GM12878 (cell line): ENCODE measurements around the gene TMSB10. TPM values are rescaled to one million over a fixed set of nuclear protein-coding genes. Genes with fewer than 3 reads are reported as not detected.

ENCODE experiments used
- ATF3 ChIP-seq: IDR thresholded peaks from 2 replicates; pipeline ENCODE4 v1.6.1; 2011; ENCODE audit warnings: low read depth, mild to moderate bottlenecking, low read length, moderate library complexity, borderline replicate concordance; ENCODE audit errors: extremely low read depth
- CBFB ChIP-seq: IDR thresholded peaks from 2 replicates; pipeline ENCODE4 v1.6.1; 2016; ENCODE audit warnings: antibody characterized with exemption, low read depth
- CHD4 ChIP-seq: fragments of 200-600 bp; sonication (generic); IDR thresholded peaks from 2 replicates; pipeline ENCODE4 v1.6.1; 2016; ENCODE audit warnings: mild to moderate bottlenecking
- CTCF ChIP-seq, 3 experiments: IDR thresholded peaks in 2 of 3; conservative IDR thresholded peaks in 1 of 3; 2 replicates each; pipeline ENCODE4 v1.5.1; 2011; ENCODE audit warnings: low read depth in 3 of 3, low read length in 3 of 3, mild to moderate bottlenecking in 3 of 3, control low read depth in 2 of 3, moderate library complexity in 2 of 3, inconsistent platforms in 1 of 3, mixed read lengths in 1 of 3; ENCODE audit not compliant: control insufficient read depth in 2 of 3, insufficient read depth in 1 of 3; ENCODE audit errors: extremely low read depth in 1 of 3
- E2F8 ChIP-seq: fragments of 450-650 bp; IDR thresholded peaks from 2 replicates; pipeline ENCODE4 v1.6.1; 2018; ENCODE audit warnings: mild to moderate bottlenecking, low read depth, moderate library complexity; ENCODE audit not compliant: partially characterized antibody
- EED ChIP-seq: sonication (generic); IDR thresholded peaks from 2 replicates; pipeline ENCODE4 v1.6.1; 2016; ENCODE audit warnings: antibody characterized with exemption, low read depth
- IKZF1 ChIP-seq: fragments of 450-650 bp; conservative IDR thresholded peaks from 2 replicates; pipeline ENCODE4 v1.6.1; 2017; ENCODE audit warnings: antibody characterized with exemption, mild to moderate bottlenecking
- JUNB ChIP-seq: IDR thresholded peaks from 2 replicates; pipeline ENCODE4 v1.6.1; 2016; ENCODE audit warnings: antibody characterized with exemption, mild to moderate bottlenecking
- KDM1A ChIP-seq: fragments of 200-600 bp; sonication (generic); IDR thresholded peaks from 2 replicates; pipeline ENCODE4 v1.6.1; 2016; ENCODE audit warnings: borderline replicate concordance
- PKNOX1 ChIP-seq: fragments of 450-650 bp; IDR thresholded peaks from 2 replicates; pipeline ENCODE4 v1.6.1; 2016; ENCODE audit warnings: mild to moderate bottlenecking
- RCOR1 ChIP-seq: conservative IDR thresholded peaks from 2 replicates; pipeline ENCODE4 v1.6.1; 2012; ENCODE audit warnings: low read depth, low read length, improper control_type of control experiment
- SMAD5 ChIP-seq: IDR thresholded peaks from 2 replicates; pipeline ENCODE4 v1.6.1; 2016; ENCODE audit warnings: antibody characterized with exemption, low read depth
- SUPT20H ChIP-seq: IDR thresholded peaks from 2 replicates; pipeline ENCODE4 v1.6.1; 2011; ENCODE audit warnings: low read depth, mild to moderate bottlenecking, low read length, moderate library complexity, borderline replicate concordance; ENCODE audit not compliant: control insufficient read depth
- TCF7 ChIP-seq: IDR thresholded peaks from 2 replicates; pipeline ENCODE4 v1.6.1; 2014; ENCODE audit warnings: antibody characterized with exemption, borderline replicate concordance
- ZBTB33 ChIP-seq: fragments of 450-650 bp; IDR thresholded peaks from 2 replicates; pipeline ENCODE4 v1.6.1; 2017; ENCODE audit warnings: mild to moderate bottlenecking
- ZNF384 ChIP-seq: IDR thresholded peaks from 2 replicates; pipeline ENCODE4 v1.6.1; 2012; ENCODE audit warnings: low read depth, mild to moderate bottlenecking, low read length, improper control_type of control experiment, borderline replicate concordance
- ZNF592 ChIP-seq: fragments of 450-650 bp; IDR thresholded peaks from 2 replicates; pipeline ENCODE4 v1.6.1; 2017; ENCODE audit warnings: mild to moderate bottlenecking, moderate library complexity
- polyA plus RNA-seq, 11 experiments: library from polyadenylated mRNA; depleted of rRNA in 4 of 11; unstranded in 6 of 11; stranded (reverse) in 5 of 11; fragments of >200 nt; fragmentation: Nextera tagmentation in 4 of 11; fragmentation: Illumina TruSeq in 1 of 11; extraction: Ambion mirVana in 4 of 11; extraction: Trizol in 1 of 11; gene quantifications; 1 replicate in 1 of 11; 2 replicates in 10 of 11; pipeline versions ENCODE4 v1.2.1 to v1.2.3, GENCODE V29; 2011 to 2016; ENCODE audit warnings: inconsistent platforms in 2 of 11, missing spikeins in 2 of 11, low read depth in 1 of 11
- total RNA-seq, 4 experiments: library from RNA; depleted of rRNA in 3 of 4; stranded (reverse); fragments of >200 nt in 3 of 4; fragmentation: Illumina TruSeq in 1 of 4; extraction: Trizol in 1 of 4; gene quantifications; 2 replicates each; pipeline versions ENCODE4 v1.2.1 to v1.2.3, GENCODE V29; 2013 to 2021

The TMSB10 gene
- total and polyA plus RNA-seq, 10 of the 15 experiments (the other 5 are each of a cell fraction or from before 2014, with no cell fraction given): 1,406 to 4,860 (median 3,381) TPM

- 0 out of 2 replicates have a peak, but pooled peaks have one; percentile 31 for TF ChIP-seq ATF3
- TF ChIP-seq JUNB: no peak
- TF ChIP-seq E2F8: no peak
- TF ChIP-seq CHD4: no peak
- TF ChIP-seq SUPT20H: no peak
- TF ChIP-seq ZNF384: 0 out of 2 replicates have a peak, but pooled peaks have one; percentile 37
- peak; percentile 11; the same call in 1 of the 2 replicates for TF ChIP-seq ZBTB33
- TF ChIP-seq IKZF1: peak; percentile 98
- peak; percentile 88 for TF ChIP-seq EED
- no peak for TF ChIP-seq SMAD5
- no peak for TF ChIP-seq CBFB
- peak; percentile 77 for TF ChIP-seq PKNOX1
- TF ChIP-seq CTCF (IDR thresholded peaks at IDR 0.05 in 2 of 3, conservative IDR thresholded peaks at IDR 0.05 in 1 of 3; ENCODE audit: control insufficient read depth in 2 of 3, extremely low read depth in 1 of 3, insufficient read depth in 1 of 3, low read depth in 3 of 3, low read length in 3 of 3): peak; percentile 97 to 100 (median 100); a peak in 5 of 6 replicates
- no peak for TF ChIP-seq TCF7
- peak; percentile 95 for TF ChIP-seq ZNF592
- TF ChIP-seq RCOR1: 0 out of 2 replicates have a peak, but pooled peaks have one; percentile 20
- no peak for TF ChIP-seq KDM1A
Measured at GRCh38 chr2:84925724-84926376, 20.4 kb downstream of the TMSB10 start (continued).
